Fibroblast of pulmonary artery (primary cell): ENCODE measurements around the gene GPR22.

Source experiments
- DNase-seq: peaks from one replicate; pipeline ENCODE4 v3.0.0-alpha.2; 2010; ENCODE audit warnings: low read depth
- H3K4me3 ChIP-seq: replicated peaks from 2 replicates; pipeline ENCODE4 v1.5.1; 2011; ENCODE audit warnings: low read depth, mild to moderate bottlenecking, control low read depth, low read length, moderate library complexity
- TF ChIP-seq, protein P1 (sequence below): IDR thresholded peaks from 2 replicates; pipeline ENCODE4 v1.5.1; 2011; ENCODE audit warnings: mild to moderate bottlenecking, control low read depth, low read length, inconsistent platforms; ENCODE audit errors: missing control alignments

The GPR22 gene

DNA sequence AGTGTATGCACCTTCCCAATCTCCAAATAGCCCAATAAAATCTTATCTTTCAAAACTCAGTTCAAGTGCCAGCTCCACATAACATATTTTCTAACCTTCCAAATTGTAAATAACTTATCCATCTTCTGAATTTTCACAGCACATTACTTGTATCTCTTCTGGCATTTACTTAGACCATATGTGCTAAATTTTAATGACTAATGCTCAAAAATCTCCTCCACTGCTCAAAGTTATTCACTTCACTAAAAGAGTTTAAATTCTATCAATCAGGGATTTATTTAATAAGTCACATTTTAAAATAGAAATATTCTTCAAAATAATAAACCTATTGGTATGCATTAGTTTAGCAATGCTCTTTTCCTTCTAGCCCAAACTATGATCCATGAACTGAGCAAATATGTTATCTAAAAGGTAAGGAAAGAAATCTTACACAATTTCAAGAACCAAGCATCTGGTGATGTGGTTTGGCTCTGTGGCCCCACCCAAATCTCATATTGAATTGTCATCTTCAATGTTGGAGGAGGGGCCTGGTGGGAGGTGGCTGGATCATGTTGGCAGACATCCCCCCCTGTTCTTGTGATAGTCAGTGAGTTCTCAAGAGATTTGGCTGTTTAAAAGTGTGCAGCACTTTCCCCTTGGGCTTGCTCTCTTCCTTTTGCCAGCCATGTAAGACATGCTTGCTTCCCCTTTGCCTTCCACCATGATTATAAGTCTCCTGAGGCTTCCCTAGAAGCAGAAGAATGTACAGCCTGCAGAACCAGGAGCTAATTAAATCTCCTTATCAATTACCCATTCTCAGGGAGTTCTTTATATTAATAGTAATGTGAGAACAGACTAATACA, 28.1 kb upstream of the GPR22 start:
- no peak for DNase-seq
- H3K4me3 ChIP-seq, result no peak overlapping the region
- TF ChIP-seq, protein P1, sequence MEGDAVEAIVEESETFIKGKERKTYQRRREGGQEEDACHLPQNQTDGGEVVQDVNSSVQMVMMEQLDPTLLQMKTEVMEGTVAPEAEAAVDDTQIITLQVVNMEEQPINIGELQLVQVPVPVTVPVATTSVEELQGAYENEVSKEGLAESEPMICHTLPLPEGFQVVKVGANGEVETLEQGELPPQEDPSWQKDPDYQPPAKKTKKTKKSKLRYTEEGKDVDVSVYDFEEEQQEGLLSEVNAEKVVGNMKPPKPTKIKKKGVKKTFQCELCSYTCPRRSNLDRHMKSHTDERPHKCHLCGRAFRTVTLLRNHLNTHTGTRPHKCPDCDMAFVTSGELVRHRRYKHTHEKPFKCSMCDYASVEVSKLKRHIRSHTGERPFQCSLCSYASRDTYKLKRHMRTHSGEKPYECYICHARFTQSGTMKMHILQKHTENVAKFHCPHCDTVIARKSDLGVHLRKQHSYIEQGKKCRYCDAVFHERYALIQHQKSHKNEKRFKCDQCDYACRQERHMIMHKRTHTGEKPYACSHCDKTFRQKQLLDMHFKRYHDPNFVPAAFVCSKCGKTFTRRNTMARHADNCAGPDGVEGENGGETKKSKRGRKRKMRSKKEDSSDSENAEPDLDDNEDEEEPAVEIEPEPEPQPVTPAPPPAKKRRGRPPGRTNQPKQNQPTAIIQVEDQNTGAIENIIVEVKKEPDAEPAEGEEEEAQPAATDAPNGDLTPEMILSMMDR, result no peak

DNA sequence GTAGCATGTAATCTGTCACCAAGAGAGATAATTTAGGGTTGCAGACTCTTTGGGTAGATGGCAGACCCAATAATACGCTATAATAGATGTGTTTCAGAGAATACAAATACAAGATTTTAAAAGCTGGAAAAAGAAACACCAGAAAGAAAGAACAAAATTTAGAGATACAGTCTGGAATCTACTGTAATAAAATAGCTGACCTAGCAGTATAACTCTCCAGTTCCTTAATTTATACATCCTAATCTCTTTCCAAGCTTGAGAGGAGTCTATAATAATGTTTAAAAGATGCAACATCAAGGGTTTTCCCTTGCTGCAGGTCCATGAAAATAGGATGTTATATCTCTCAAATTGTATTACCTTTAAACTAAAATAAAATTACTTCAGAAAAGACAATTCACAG, 27.2 kb upstream of the GPR22 start:
- H3K4me3 ChIP-seq, result no peak overlapping the region
- TF ChIP-seq, protein P1, result no peak
- no peak for DNase-seq

DNA sequence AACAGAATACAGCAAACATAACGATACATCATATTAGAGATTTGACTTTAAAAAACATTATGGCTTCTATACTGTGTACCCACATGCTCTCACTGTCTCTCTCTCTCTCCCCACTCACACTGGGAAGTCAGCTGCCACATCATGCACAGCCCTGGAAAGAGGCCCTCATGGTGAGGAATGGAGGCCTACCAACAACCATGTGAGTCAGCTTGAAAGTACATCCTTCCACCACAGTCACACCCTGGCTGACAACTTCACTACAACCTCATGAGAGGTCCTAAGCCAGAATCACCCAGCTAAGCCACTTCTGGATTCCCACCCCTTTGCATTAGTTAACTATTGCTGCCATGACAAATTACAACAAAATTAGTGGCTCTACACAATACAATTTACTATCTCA, 23.3 kb upstream of the GPR22 start:
- TF ChIP-seq, protein P1, result no peak
- DNase-seq, result peak; percentile 18
- H3K4me3 ChIP-seq, result no peak overlapping the region

DNA sequence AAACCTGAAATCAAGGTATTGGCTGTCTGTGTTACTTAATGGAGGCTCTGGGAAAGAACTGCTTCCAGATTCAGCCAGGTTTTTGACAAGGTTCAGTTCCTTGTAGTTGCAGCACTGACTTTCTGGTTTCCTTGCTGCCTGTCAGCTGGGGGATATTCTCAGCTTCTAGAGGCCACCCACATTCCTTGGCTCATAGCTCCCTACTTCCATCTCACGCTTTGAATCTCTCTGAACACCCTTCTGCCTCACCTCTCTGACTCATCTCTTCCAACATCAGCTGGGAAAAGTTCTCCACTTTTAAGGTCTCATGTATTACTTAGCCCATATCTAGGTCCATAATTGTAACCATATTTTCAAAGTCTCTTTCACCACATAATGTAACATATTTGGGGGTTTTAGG, 22.9 kb upstream of the GPR22 start:
- H3K4me3 ChIP-seq, result no peak overlapping the region
- TF ChIP-seq, protein P1, result no peak
- peak; percentile 22 for DNase-seq

DNA sequence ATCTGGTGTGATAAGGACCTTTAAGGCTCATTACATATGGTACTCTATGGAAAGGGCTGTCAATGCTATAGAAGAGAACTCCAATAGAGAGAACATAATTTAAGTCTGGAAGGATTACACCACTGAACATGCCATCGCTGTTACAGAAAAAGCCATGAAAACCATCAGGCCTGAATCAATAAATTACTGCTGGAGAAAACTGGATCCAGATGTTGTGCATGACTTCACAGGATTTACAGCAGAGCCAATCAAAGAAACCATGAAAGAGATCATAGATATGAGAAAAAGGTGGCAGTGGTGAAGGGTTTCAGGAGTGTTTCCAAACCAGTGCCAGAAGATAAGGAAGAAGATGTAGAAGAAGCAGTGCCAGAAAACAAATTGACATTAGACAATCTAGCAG, 18.9 kb upstream of the GPR22 start:
- H3K4me3 ChIP-seq, result no peak overlapping the region
- TF ChIP-seq, protein P1, result no peak
- DNase-seq, result no peak

DNA sequence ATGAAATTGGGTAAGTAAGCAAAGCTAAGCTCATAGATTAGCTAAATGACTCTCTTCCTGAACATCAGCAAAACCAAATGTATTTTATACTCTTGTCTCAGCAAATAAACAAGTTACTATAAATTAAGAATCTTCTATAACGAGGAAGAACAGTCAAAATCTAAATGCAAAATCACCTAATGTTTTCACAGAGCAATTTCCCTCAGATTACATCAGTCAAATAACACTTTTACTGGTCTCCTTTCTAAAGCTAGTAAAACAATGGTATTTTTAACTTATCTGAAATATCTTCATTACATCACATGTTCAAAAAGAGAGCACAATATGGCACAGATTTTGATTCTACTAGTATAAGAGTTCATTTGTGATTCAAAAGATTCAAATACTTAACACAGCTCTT, 16.5 kb upstream of the GPR22 start:
- TF ChIP-seq, protein P1, result no peak
- no peak overlapping the region for H3K4me3 ChIP-seq
- no peak for DNase-seq

DNA sequence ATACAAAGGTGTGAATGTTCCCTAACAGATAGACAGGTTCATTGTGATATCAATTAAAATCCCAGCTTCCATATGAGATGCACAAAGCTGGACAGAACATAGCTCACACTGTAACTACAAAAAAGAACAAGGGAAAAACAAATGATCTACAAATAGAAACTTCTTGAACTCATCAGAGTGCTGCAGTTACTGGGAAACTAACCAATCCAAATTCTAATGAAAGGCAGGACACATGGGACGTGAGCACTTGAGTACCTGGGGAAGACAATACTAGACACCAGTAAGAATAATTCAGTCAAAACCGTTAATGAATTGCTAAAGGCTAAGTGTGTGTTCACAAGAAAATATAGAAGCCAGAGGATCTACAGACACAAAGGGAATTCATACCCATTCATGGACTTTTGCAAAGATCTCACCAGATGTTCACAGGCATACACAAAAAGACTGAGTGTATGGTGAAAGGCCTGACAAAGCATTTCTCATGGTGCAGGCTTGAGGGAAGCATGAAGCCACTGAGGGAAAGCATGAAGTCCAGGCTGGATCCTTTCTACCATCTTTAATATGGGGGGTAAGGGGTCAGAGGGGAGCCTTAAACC, 7.8 kb upstream of the GPR22 start:
- TF ChIP-seq, protein P1, result no peak

More for the DNA sequence above, 7.8 kb upstream of the GPR22 start:
- no peak for DNase-seq
- no peak overlapping the region for H3K4me3 ChIP-seq
